SW 1271 (cell line): ENCODE measurements around the gene PDXP.
"Not testable (repeated sequence)": the region's sequence is repeated elsewhere in the genome, so short reads cannot be mapped to it uniquely, and the experiment has no call there.

Experiments used
- DNase-seq, 2 experiments: peaks; one replicate each; lab custom pipeline; 2025; lab: John Stamatoyannopoulos, UW

The PDXP gene

DNA sequence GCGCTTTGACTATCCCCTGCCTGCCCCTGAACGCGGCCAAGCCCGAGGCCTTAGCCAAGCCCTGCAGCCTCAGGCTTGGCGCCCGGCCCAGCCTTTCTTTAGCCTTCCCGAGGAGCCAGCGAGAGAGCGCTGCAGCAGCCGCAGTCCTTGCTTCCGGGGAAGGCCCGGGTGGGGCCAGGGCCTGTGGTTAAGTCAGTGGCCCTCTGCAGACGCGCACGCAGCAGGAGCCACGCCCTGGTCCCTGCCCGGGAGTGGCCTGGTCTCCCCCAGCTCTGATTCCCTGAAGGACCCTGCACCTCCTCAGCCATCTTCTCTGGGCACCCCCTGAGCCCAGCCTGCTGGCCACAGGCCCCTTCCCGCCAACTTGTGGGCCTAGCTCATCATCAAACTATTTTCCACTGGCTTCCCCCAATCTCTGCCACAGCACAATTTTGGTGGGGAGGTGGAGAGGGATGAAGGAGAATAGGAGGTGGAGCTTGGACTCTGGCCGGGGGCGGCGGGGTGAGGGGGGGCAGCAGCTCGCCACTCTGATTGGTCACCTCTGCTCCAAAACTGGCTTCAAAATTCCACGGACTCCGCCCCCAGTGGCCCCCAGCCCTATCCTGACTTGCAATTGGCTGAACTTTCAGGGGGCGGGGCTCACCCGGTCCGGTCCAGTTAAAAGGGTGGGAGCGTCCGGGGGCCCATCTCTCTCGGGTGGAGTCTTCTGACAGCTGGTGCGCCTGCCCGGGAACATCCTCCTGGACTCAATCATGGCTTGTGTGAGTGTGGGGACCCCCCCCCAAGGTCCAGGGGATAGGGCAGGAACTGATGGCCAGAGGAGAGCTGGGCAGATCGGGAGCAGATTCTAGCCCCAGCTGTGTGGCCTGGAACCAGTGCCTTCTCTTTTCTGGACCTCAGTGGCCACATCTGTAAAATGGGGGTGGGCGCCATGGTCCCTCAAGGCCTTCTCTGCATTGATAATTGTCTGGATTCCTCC lies 16.7 kb downstream of the PDXP start, which contains the start of gene LGALS1:
LGALS1 (plus strand) TSS at position 686 of the 979 bp plus-strand sequence; CDS start at position 753, 67 bp downstream.
- peak; percentile 86 to 94 for DNase-seq

DNA sequence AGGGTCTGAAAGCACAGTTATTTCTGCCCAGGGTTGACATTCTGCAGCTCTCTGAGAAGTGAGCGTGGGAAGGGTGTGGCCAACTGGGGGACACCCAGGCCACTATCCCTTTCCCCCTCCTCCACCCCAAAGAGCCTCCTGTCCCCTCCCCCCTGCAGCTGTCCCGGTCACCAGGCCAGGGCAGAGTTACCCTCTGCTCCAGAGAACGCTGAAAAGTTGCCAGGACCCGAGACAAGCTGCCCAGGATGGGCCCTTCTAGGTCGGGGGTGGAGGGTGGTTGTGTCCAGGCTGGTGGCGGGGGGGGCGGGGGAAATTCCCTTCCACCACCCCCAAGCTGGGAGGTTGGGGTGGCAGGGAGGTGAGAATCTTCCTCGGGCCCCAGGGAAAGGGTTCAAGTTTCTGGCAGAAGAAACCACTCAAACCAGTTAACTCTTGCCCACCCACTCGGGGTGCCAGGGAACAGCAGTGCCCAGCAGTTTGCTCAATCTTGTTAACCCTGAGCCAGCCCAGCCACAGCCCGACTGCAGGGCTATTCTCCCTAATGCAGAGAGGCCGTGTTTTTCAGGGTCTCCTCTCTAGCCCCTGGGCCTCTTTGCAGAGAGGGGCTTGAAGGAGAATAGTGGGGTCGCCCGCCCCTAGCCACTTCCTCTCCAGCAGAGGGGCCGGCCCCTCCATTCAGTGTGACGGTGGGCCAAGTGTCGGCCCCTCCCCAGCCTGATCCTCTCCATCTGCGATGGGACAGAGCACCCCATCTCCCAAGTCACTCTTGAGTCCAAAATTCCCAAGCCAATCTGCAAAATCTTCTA lies 17.6 kb downstream of the PDXP start:
- DNase-seq, result no peak

DNA sequence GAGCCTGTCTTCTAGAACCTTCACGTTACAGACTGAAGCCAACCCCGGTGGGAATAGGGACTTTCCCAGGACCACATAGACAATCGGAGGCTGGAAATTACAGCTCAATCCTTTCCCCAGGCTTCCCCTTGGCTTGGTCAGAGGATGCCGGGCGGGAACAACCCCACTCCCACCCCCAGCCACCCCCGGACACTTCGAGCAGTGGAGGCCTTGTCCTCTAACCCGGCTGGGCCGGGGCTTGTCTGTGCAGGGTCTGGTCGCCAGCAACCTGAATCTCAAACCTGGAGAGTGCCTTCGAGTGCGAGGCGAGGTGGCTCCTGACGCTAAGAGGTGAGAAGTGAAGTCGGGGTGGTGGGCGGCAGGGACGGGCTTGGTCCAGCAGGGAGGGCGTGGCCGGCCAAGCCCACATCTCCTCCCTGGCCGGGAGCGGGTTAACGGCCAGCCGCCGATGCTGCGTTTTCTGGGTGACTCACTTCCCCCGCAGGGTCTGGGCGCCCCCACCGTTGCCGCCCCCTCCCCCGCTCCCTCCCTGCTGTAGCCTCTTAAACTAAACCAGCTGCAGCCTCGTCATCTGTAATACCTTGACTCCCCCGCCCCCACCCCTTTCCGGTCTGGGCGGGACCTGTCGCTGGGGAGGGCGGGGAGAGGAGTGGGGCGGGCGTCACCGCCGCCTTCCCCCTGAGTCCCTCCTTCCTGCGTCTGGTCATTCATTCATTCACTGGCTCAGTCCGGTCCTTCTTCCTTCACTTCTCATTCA lies 18.4 kb downstream of the PDXP start:
- DNase-seq, result peak; percentile 69 to 81

DNA sequence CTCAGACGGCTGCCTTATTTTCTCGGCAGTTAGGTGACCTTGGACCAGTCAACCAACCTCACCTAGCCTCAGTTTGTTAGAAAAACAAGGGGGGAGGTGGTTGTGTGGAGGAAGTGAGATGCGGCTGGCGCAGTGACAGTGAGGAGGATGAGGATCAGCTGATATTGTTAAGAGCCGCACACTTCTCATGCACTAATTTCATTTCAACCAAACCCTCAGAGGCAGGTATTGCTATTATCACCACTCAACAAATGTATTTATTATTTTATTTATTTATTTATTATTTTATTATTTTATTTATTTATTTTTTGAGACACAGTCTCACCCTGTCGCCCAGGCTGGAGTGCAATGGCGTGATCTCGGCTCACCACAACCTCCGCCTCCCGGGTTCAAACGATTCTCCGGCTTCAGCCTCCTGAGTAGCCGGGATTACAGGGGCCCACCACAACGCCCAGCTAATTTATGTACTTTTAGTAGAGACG lies 19.0 kb downstream of the PDXP start:
- no peak for DNase-seq

DNA sequence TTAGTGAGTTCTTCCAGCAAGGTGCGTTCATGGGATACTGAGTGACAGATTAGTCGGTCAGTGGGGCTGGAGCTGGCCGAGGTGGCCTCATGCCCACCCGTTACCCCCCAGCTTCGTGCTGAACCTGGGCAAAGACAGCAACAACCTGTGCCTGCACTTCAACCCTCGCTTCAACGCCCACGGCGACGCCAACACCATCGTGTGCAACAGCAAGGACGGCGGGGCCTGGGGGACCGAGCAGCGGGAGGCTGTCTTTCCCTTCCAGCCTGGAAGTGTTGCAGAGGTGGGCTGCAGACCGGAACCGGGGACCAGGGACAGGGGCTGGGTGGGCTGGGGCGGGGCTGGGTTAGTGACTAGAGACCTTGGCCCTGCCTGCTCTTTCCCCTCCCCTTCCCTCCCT lies 19.8 kb downstream of the PDXP start:
- DNase-seq, result no peak

DNA sequence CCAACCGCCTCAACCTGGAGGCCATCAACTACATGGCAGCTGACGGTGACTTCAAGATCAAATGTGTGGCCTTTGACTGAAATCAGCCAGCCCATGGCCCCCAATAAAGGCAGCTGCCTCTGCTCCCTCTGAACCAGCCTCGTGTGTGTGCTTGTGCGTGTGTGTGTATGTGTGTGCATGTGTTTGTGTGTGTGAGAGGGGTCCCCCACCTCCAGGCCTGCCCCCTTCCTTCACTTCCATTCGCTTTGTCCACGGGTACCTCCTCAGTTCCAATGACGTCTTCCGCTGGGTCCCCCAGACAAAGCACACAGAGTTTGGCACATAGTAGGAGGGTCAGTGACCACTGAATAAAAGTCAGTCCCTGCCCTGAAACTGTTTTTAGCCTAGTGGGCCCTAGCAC lies 21.1 kb downstream of the PDXP start:
- DNase-seq, result no peak

DNA sequence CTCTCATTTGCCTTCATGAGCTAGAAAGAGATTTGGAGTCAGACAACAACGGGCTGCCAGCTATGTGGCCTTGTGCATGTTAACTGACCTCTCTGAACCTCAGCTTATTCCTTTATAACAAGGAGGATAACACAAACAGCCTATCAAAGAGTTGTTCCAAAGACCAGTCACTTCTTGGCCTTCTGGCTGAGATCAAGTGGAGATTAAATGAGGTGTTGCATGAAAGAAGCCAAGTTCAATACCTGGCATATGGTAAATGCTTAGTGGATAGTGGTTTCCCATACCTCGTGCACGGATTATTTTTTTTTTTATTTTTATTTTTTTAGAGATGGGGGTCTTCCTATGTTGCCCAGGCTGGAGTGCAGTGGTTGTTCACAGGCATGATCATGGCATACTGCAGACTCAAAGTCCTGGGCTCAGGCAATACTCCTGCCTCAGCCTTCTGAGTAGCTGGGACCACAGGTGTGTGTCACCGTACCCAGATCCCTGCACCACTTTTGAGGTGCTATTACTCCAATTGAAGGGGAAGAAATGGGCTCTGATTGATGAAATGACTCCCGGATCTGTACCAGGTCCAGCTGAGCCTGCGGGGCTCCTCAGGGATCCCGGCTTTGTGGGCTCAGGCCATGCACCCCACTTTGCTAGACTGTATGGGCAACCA lies 21.8 kb downstream of the PDXP start:
- DNase-seq, result peak in 1 of 2 experiments; percentile 3

DNA sequence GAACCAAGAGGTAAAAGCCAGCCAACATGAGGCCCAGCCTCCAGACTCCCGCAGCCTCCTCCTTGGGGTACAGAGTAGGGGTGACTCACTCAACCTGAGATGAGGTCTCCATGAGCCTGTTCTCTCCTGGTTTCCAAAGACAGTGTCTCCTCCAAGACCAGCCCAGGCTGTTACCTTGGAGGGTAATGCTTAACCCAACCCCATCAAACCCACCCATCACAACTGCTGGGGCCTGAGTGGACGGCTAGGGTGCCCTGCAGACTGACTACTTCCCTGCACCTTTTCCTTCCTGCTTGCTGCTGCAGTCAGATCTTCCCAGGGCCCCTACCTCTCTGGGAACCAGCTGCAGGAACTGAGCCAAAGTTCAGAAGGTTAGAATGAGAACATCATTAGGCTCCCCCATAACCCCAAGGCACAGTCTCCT lies 22.5 kb downstream of the PDXP start:
- no peak for DNase-seq

DNA sequence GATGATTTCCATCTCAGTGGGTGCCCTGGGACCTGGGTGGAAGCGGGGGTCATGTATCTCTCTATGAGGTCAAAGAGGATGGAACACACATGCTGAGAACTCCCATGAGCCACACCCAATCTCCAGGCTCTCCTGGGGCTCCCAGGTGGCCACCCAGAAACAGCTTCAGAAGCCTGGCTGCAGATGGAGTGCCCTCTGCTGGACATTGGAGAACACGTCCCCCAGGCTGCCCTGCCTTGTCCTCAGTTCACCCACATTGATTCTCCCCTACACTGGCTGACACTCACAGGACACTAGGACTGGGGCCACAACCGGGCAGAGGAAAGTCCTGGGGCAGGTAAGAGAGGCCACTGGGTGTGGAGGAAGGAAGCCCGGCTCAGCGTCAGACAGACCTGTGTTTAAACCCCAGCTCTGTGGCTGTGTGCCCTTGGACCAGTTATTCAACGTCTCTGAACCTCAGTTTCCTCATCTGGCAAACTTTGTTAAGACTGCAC lies 23.1 kb downstream of the PDXP start:
- DNase-seq, result peak; percentile 30 to 42

DNA sequence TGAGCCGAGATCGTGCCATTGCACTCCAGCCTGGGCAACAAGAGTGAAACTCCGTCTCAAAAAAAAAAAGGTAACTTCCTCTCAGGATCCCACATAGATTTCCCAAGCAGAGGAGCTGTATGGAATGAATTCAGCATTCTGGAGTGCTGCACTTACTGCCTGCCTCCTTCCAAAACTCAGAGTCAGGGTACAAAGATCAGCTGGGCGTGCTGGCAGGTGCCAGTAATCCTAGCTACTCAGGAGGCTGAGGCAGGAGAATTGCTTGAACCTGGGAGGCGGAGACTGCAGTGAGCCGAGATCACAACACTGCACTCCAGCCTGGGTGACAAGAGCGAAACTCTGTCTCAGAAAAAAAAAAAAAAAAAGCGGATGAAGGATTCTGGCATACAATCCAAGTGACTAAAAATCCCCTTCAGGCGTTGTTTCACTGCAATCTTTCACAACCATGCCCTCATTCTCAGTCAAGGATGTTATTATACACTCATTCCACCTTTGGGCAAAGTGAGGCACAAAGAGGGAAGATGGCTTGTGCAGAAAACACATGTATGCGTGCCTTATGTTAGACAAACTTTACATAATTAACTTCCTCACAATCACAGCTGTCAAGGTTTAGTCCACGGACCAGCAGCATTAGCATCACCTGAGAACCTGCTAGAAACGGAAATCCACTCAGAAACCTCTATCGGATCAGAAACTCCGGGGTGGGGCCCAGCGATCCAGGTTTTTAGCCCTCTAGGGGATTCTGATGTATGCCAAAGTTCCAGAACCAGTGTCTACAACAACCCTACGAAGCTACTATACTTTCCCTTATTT lies 26.5 kb downstream of the PDXP start:
- DNase-seq, result no peak

DNA sequence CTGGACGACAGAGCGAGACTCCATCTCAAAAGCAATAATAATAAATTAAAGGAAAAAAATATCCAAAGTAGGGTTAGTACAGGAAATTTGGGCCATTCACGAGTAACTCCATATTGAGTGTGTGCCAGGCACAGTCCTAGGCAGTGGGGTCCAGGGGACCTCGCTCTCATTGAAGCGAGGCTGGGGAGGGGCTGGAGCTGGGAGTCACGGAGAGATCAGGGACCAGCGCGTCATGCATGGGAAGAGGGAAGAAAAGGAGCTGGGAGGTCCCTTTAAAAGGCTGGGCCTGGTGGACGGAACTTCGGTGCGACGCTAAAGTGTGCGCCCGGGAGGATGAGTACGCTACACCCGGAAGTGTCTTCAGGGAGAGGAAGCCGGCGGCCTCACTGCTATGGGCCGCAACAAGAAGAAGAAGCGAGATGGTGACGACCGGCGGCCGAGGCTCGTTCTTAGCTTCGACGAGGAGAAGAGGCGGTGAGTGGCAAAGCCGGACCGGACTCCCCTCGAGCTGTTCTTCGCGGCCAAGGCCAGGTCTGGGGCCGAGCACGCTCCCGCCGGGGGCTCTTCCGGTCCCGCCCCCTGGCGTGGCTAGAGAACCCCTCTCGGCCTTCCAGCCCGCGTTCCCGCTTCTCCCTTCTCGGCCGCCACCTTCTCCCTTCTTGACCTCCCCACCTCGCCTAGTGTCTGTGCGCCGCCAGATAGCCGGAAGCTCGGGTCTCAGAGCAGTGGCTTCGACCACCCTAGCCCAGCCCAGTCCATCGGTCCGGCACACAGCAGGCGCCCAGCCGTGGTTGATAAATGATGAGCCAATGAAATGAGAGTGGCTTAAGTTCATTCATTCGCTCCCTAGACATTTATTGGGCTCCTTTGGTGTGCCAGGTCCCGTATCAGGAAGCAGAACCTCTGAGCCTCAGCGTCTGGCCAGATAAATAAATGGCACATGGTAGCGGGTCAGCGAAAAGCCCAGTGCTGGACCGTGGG lies 27.8 kb downstream of the PDXP start, which contains the start of gene NOL12:
NOL12 (plus strand) TSS at position 342 of the 981 bp plus-strand sequence; CDS start at position 392, 50 bp downstream.
- DNase-seq, result peak; percentile 53 to 74

DNA sequence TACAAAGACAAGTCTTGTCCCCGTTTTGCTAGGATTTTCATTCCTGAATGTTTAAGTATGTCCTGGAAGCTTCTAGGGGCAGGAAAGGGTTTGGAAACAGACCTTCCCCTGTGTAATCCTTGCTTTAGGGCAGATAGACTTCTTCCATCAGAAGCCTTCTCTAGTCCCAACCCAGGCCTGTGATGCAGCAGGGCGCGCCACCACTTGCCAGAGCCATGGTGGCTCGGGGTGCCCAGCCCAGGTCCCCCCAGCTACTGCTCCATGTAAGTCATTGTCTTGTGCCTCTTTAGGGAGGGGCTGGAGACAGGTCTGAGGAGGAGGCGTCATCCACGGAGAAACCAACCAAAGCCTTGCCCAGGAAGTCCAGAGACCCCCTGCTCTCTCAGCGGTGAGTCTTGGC lies 31.9 kb downstream of the PDXP start:
- DNase-seq, result no peak

DNA sequence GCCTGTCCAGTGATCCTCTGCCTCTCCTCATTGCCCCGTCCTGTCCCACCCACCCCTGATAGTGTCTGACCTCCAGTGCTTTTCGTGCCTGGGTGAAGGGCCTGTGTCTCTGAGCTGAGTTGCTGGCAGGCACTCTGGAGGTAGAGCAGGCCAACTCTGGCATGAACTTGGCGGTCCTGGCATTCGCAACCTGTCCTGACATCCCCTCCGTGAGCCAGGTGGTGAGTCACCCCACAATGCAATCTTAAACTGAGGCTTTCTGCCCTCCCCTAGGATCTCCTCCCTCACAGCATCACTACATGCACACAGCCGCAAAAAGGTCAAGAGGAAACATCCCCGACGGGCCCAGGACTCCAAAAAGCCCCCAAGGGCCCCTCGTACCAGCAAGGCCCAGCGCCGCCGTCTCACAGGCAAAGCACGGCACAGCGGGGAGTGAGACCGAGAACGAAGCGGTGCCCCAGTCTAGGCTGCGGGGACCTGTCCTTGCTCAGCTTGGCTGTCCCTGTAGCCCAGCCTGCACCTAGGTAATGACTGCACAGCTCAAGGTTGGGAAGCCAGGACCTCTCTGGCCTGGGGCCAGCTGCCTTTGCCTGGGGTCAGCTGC lies 32.5 kb downstream of the PDXP start:
- no peak for DNase-seq

DNA sequence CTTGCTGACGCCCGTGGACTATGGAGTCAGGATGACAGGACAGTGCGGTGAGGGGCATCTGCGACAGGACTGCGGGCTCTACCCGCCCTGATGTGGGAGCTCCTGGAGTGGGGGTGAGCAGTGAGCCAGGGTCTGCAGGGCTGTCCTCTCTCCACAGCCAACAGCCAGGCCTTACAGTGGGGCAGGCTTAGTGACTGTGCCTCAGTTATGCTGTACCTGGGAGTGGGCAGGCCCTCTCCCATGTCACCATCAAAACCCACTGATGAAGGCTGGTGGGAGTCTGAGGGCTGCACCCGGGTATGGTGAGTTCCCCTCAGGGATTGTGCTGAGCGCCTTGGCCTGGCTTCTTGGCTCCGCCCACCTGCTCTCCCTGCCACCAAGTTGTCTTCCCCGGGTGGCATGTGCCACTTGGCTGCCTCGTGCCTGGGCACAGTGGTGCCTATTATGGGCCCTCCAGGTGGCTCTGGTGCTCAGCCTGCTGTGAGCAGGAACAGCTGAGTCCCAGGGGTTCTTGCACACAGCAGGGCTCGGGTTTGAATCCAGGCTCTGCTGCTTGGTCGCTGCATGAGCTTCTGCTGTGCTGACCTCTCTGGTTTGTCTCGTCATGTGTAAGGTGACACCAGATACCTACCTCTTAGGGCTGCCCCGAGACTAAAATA lies 34.2 kb downstream of the PDXP start:
- no peak for DNase-seq

DNA sequence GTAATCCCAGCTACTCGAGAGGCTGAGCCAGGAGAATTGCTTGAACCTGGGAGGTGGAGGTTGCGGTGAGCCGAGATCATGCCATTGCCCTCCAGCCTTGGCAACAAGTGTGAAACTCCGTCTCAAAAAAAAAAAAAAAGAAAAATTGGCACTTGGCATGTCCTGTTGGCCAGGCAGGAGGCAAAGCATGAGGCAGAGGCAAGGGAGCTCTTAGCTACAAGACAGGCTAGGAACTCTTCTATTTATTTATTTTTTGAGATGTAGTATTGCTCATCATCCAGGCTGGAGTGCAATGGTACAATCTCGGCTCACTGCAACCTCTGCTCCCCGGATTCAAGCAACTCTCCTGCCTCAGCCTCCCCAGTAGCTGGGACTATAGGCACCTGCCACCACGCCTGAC lies 35.6 kb downstream of the PDXP start:
- not testable (repeated sequence) for DNase-seq

DNA sequence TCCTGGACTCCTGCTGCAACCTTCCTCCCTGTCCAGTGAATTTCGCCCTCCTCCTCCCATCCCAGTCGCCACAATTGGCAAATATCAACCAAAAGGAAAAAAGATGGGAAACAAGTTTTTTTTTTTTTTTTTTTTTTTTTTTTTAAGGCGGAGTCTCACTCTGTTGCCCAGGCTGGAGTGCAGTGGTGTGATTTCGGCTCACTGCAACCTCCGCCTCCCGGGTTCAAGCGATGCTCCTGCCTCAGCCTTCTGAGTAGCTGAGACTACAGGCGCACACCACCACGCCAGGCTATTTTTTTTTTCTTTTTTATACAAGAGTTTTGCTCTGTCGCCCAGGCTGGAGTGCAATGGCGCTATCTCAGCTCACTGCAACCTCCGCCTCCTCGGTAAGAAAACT lies 37.7 kb downstream of the PDXP start:
- not testable (repeated sequence) for DNase-seq

DNA sequence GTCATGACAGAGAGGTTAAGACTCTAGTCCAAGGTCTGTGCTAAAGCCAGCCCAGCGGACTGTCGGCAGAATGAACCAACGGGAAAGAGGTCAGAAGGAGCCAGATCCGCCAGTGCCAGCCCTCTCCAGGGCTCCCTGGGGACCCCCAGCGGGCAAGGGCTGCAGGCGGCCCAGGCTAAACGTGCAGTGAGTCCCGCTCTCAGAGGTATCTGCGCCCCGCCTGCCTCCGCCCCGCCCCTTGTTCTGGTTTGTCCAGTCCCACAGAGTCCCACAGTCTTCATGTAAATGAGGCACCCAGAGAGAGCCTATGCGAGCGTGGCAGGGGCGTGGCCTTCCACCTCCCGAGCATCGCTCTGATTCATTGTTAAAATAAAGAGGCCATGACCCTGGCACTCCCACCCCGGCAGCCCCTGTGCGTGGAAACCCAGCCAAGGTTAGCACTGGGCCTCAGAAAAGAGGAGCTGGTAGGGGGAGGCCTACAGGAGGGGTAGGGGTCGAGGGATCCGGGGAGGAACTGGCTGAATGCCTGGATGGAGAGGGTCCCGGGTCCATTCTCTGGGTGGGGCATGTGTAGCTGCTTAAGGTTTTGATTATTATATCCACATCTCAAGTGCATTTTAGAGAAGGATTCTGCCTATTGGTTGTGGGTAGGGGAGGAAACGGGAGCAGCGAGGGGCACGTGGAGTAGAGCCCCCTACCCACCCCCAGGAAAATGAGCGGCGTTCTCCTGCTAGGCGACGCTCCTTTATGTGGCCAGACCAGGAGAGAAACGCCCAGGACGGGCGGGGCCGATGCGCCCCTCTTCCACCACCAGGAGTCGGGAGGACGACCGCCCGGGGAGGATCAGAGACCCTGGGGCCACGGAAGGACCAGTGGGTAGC lies 38.4 kb downstream of the PDXP start, which contains the start of gene TRIOBP:
TRIOBP (plus strand) TSS at position 392 of the 881 bp plus-strand sequence. CDS start 4,318 bp downstream, outside the sequence.
- no peak for DNase-seq
